Caki2 (cell line): ENCODE data around the gene DHRSX. TPM values are rescaled to one million over a fixed set of nuclear protein-coding genes. Genes with fewer than 3 reads are reported as not detected.
"Not testable (repeated sequence)": the region's sequence is repeated elsewhere in the genome, so short reads cannot be mapped to it uniquely, and the experiment has no call there.

Experiments used
- DNase-seq: peaks from one replicate; pipeline ENCODE4 v3.0.0-alpha.2; 2015; ENCODE audit warnings: low read depth
- in situ Hi-C: cut with HindIII; loops from 2 replicates; pipeline ENCODE4 v1.10.0; 2016; ENCODE audit warnings: low sequenced_read_pairs, low pct_unique_long_range_greater_than_20kb, mixed read lengths
- total RNA-seq: library from RNA; depleted of rRNA; stranded (reverse); fragments of >200 nt; shearing (Covaris generic); gene quantifications from 2 replicates; pipeline ENCODE4 v1.2.3, GENCODE V29; 2014; ENCODE audit warnings: low replicate concordance

Gene DHRSX
- total RNA-seq, 1 experiment from 2014 or later, result 31.3 TPM

GRCh38 chrX:2464677-2465166, 36.1 kb downstream of the DHRSX start:
- in situ Hi-C loops, result no loop called here
- DNase-seq, result no peak

- in situ Hi-C loops, result no loop called here
- DNase-seq, result no peak
These were observed 36.7 kb downstream of the DHRSX start for GRCh38 chrX:2463973-2464676.

- in situ Hi-C loops, DNase-seq: not testable (repeated sequence)
These were observed 37.3 kb downstream of the DHRSX start for GRCh38 chrX:2463481-2463880.

GRCh38 chrX:2462780-2463179, 38.0 kb downstream of the DHRSX start:
- in situ Hi-C loops, result no loop called here

GRCh38 chrX:2462074-2462473, 38.7 kb downstream of the DHRSX start:
- no peak for DNase-seq
- in situ Hi-C loops, result no loop called here

More at GRCh38 chrX:2462780-2463179, 38.0 kb downstream of the DHRSX start:
- no peak for DNase-seq

GRCh38 chrX:2461711-2462016, 39.1 kb downstream of the DHRSX start:
- in situ Hi-C loops, result no loop called here

GRCh38 chrX:2460821-2461710, 39.7 kb downstream of the DHRSX start:
- DNase-seq, in situ Hi-C loops: not testable (repeated sequence)

More at GRCh38 chrX:2461711-2462016, 39.1 kb downstream of the DHRSX start:
- no peak for DNase-seq

GRCh38 chrX:2460048-2460447, 40.7 kb downstream of the DHRSX start:
- DNase-seq, in situ Hi-C loops: not testable (repeated sequence)

- in situ Hi-C loops, result no loop called here
These were observed 42.5 kb downstream of the DHRSX start for GRCh38 chrX:2458309-2458708.

GRCh38 chrX:2457289-2458133, 43.3 kb downstream of the DHRSX start:
- in situ Hi-C loops, result no loop called here
- DNase-seq, result no peak

More at GRCh38 chrX:2458309-2458708, 42.5 kb downstream of the DHRSX start:
- DNase-seq, result no peak

- in situ Hi-C loops, DNase-seq: not testable (repeated sequence)
These were observed 44.7 kb downstream of the DHRSX start for GRCh38 chrX:2456091-2456490.

- DNase-seq, in situ Hi-C loops: not testable (repeated sequence)
These were observed 46.2 kb downstream of the DHRSX start for GRCh38 chrX:2454620-2455019.

GRCh38 chrX:2452799-2453198, 48.0 kb downstream of the DHRSX start:
- in situ Hi-C loops, result no loop called here
- no peak for DNase-seq

- in situ Hi-C loops, result no loop called here
- no peak for DNase-seq
These were observed 48.4 kb downstream of the DHRSX start for GRCh38 chrX:2452317-2452784.

- DNase-seq, result no peak
- in situ Hi-C loops, result no loop called here
These were observed 49.1 kb downstream of the DHRSX start for GRCh38 chrX:2451501-2452316.

- in situ Hi-C loops, result no loop called here
- no peak for DNase-seq
These were observed 50.1 kb downstream of the DHRSX start for GRCh38 chrX:2450681-2451080.

GRCh38 chrX:2449135-2449886, 51.5 kb downstream of the DHRSX start:
- in situ Hi-C loops, result no loop called here

More at GRCh38 chrX:2449135-2449886, 51.5 kb downstream of the DHRSX start:
- DNase-seq, result no peak
